HL-60/S4 treated with phorbol 12-myristate 13-acetate at 8.2 ng/mL for 4 days and 3 days (cell line): ENCODE results near the gene ACSL6.

Experiments
- in situ Hi-C: fragments of 300-500 bp; cut with MboI; formaldehyde crosslinking; loops from 2 replicates; pipeline ENCODE4 v1.15.0; 2022; ENCODE audit warnings: low sequenced_read_pairs

ACSL6 gene

GRCh38 chr5:132049559-132049958 lies 38.1 kb upstream of the ACSL6 start:
- in situ Hi-C loops, result no loop called here

GRCh38 chr5:132049093-132049492 lies 37.6 kb upstream of the ACSL6 start:
- in situ Hi-C loops, result no loop called here

- in situ Hi-C loops, result no loop called here
Observed at GRCh38 chr5:132046880-132047299, 35.4 kb upstream of the ACSL6 start.

- in situ Hi-C loops, result no loop called here
Observed at GRCh38 chr5:132044207-132044606, 32.7 kb upstream of the ACSL6 start.

- in situ Hi-C loops, result no loop called here
Observed at GRCh38 chr5:132037353-132037752, 25.9 kb upstream of the ACSL6 start.

- in situ Hi-C loops, result no loop called here
Observed at GRCh38 chr5:132033122-132033521, 21.7 kb upstream of the ACSL6 start.

GRCh38 chr5:132032196-132032595 lies 20.7 kb upstream of the ACSL6 start:
- in situ Hi-C loops, result no loop called here

- in situ Hi-C loops, result no loop called here
Observed at GRCh38 chr5:132030610-132031009, 19.2 kb upstream of the ACSL6 start.

- in situ Hi-C loops, result no loop called here
Observed at GRCh38 chr5:132029609-132030330, 18.3 kb upstream of the ACSL6 start.

- in situ Hi-C loops, result no loop called here
Observed at GRCh38 chr5:132027027-132027426, 15.6 kb upstream of the ACSL6 start.

GRCh38 chr5:132026516-132027008 lies 15.1 kb upstream of the ACSL6 start:
- in situ Hi-C loops, result no loop called here

- in situ Hi-C loops, result no loop called here
Observed at GRCh38 chr5:132025403-132025971, 14.0 kb upstream of the ACSL6 start.

GRCh38 chr5:132024789-132025402 lies 13.4 kb upstream of the ACSL6 start:
- in situ Hi-C loops, result loop anchor here (25.0 kb wide), 1 partner anchor 213 kb away; no protein-coding TSS in a partner anchor

GRCh38 chr5:132024117-132024435 lies 12.6 kb upstream of the ACSL6 start:
- in situ Hi-C loops, result loop anchor here (25.0 kb wide), 1 partner anchor 212 kb away; no protein-coding TSS in a partner anchor

GRCh38 chr5:132023258-132024116 lies 12.0 kb upstream of the ACSL6 start:
- in situ Hi-C loops, result loop anchor here (25.0 kb wide), 1 partner anchor 211 kb away; no protein-coding TSS in a partner anchor

- in situ Hi-C loops, result loop anchor here (25.0 kb wide), 1 partner anchor 210 kb away; no protein-coding TSS in a partner anchor
Observed at GRCh38 chr5:132022737-132023136, 11.3 kb upstream of the ACSL6 start.

GRCh38 chr5:132021654-132022053 lies 10.2 kb upstream of the ACSL6 start:
- in situ Hi-C loops, result loop anchor here (25.0 kb wide), 1 partner anchor 209 kb away; no protein-coding TSS in a partner anchor

GRCh38 chr5:132020568-132021339 lies 9.3 kb upstream of the ACSL6 start:
- in situ Hi-C loops, result loop anchor here (25.0 kb wide), 1 partner anchor 208 kb away; no protein-coding TSS in a partner anchor

- in situ Hi-C loops, result loop anchor here (25.0 kb wide), 1 partner anchor 208 kb away; no protein-coding TSS in a partner anchor
Observed at GRCh38 chr5:132019857-132020555, 8.5 kb upstream of the ACSL6 start.
